ENCODE measurements around the gene SPEG. TPM values are rescaled to one million over a fixed set of nuclear protein-coding genes. Genes with fewer than 3 reads are reported as not detected.

SPEG gene
- total RNA-seq, 4 donors from 2014 or later, result 3.2 to 49.5 (median 10.2) TPM

GRCh38 chr2:219524817-219525216 lies 90.2 kb downstream of the SPEG start:
- DNase-seq, result no peak
- no peak overlapping the region for H3K4me3 ChIP-seq
- TF ChIP-seq CTCF (IDR thresholded peaks at IDR 0.05), result no peak
- TF ChIP-seq POLR2A (IDR thresholded peaks at IDR 0.05), result no peak
- H3K36me3 ChIP-seq, result no peaks in the 10 kb centered on the region
- peaks cover 0 to 17% (median 9%) of the 10 kb centered on the region in 4 donors for H3K4me1 ChIP-seq
- no peaks in the 10 kb centered on the region for H3K9me3 ChIP-seq
- H3K27me3 ChIP-seq, result peaks cover 0 to 20% of the 10 kb centered on the region in 2 donors
- no peak overlapping the region for H3K27ac ChIP-seq

- TF ChIP-seq POLR2A (IDR thresholded peaks at IDR 0.05) (no peak), CTCF (IDR thresholded peaks at IDR 0.05) (no peak)
- Histone ChIP-seq H3K9me3 (no peaks in the 10 kb centered on the region), H3K36me3 (no peaks in the 10 kb centered on the region), H3K27ac (no peak overlapping the region), H3K4me3 (no peak overlapping the region), H3K27me3 (peaks cover 0 to 20% of the 10 kb centered on the region in 2 donors), H3K4me1 (peaks cover 0 to 17% (median 9%) of the 10 kb centered on the region in 4 donors)
- no peak for DNase-seq
Measured at GRCh38 chr2:219525533-219526232, 91.0 kb downstream of the SPEG start.

- peaks cover 0 to 17% (median 9%) of the 10 kb centered on the region in 4 donors for H3K4me1 ChIP-seq
- H3K9me3 ChIP-seq, result no peaks in the 10 kb centered on the region
- H3K27me3 ChIP-seq, result peaks cover 0 to 20% of the 10 kb centered on the region in 2 donors
- H3K36me3 ChIP-seq, result no peaks in the 10 kb centered on the region
- no peak for DNase-seq
- no peak overlapping the region for H3K4me3 ChIP-seq
- TF ChIP-seq CTCF (IDR thresholded peaks at IDR 0.05), result no peak
- no peak for TF ChIP-seq POLR2A (IDR thresholded peaks at IDR 0.05)
- H3K27ac ChIP-seq, result no peak overlapping the region
Measured at GRCh38 chr2:219526320-219527075, 91.9 kb downstream of the SPEG start.

- no peak for DNase-seq
Measured at GRCh38 chr2:219527076-219527394, 92.4 kb downstream of the SPEG start.

GRCh38 chr2:219527472-219527871 lies 92.8 kb downstream of the SPEG start:
- no peak overlapping the region for H3K4me3 ChIP-seq
- DNase-seq, result no peak
- H3K9me3 ChIP-seq, result no peaks in the 10 kb centered on the region
- TF ChIP-seq CTCF (IDR thresholded peaks at IDR 0.05), result no peak
- no peak for TF ChIP-seq POLR2A (IDR thresholded peaks at IDR 0.05)
- no peaks in the 10 kb centered on the region for H3K36me3 ChIP-seq
- H3K4me1 ChIP-seq, result peaks cover 0 to 10% (median 7%) of the 10 kb centered on the region in 4 donors
- peaks cover 0 to 17% of the 10 kb centered on the region in 2 donors for H3K27me3 ChIP-seq
- H3K27ac ChIP-seq, result no peak overlapping the region

More at GRCh38 chr2:219527076-219527394, 92.4 kb downstream of the SPEG start:
- TF ChIP-seq CTCF (IDR thresholded peaks at IDR 0.05) (no peak), POLR2A (IDR thresholded peaks at IDR 0.05) (no peak)
- Histone ChIP-seq H3K27ac (no peak overlapping the region), H3K36me3 (no peaks in the 10 kb centered on the region), H3K4me1 (peaks cover 0 to 15% (median 9%) of the 10 kb centered on the region in 4 donors), H3K9me3 (no peaks in the 10 kb centered on the region), H3K4me3 (no peak overlapping the region), H3K27me3 (peaks cover 0 to 20% of the 10 kb centered on the region in 2 donors)

All from Peyer's patch (tissue), 4 donors.